Activated CD4-positive, alpha-beta T cell treated with anti-CD3 and anti-CD28 coated beads, Interleukin-2, amount 10 ng/mL, durations not matched to agents 7 days and 5 days (primary cell): ENCODE data around the gene TENM4. TPM values are rescaled to one million over a fixed set of nuclear protein-coding genes. Genes with fewer than 3 reads are reported as not detected.
"Not testable (repeated sequence)": the region's sequence is repeated elsewhere in the genome, so short reads cannot be mapped to it uniquely, and the experiment has no call there.

Experiments
- CTCF ChIA-PET: fragments of 350-600 bp; sonication (Branson Sonifier 250); formaldehyde crosslinking; loops from one replicate; lab custom pipeline; 2021; ENCODE audit warnings: antibody characterized with exemption; lab: Charles Lee
- POLR2A ChIA-PET: fragments of 350-600 bp; sonication (Branson Sonifier 250); formaldehyde crosslinking; loops from one replicate; lab custom pipeline; 2021; ENCODE audit warnings: antibody characterized with exemption; lab: Charles Lee
- DNase-seq: peaks from one replicate; pipeline ENCODE4 v3.0.0-alpha.2; 2020
- H3K27ac Mint-ChIP-seq: one replicate; pipeline ENCODE4 v1.8.0; 2021; ENCODE audit warnings: mild to moderate bottlenecking, moderate library complexity, mixed read lengths
- H3K27me3 Mint-ChIP-seq: one replicate; pipeline ENCODE4 v1.8.0; 2021; ENCODE audit warnings: mixed read lengths
- H3K36me3 Mint-ChIP-seq: one replicate; pipeline ENCODE4 v1.8.0; 2021; ENCODE audit warnings: low read depth, mixed read lengths
- H3K4me1 Mint-ChIP-seq: one replicate; pipeline ENCODE4 v1.8.0; 2021; ENCODE audit warnings: mixed read lengths
- H3K4me3 Mint-ChIP-seq: one replicate; pipeline ENCODE4 v1.8.0; 2021; ENCODE audit warnings: mild to moderate bottlenecking, moderate library complexity, mixed read lengths
- H3K9me3 Mint-ChIP-seq: one replicate; pipeline ENCODE4 v1.8.0; 2021; ENCODE audit warnings: mixed read lengths
- total RNA-seq, 2 experiments: library from RNA; stranded (reverse); gene quantifications; one replicate each; pipeline ENCODE4 v1.2.3, GENCODE V29; 2021

Gene TENM4
- total RNA-seq, 2 experiments from 2014 or later: not detected

- Mint-ChIP-seq H3K27ac (no peak overlapping the region), H3K36me3 (no peaks in the 10 kb centered on the region), H3K4me3 (no peak overlapping the region), H3K27me3 (no peaks in the 10 kb centered on the region), H3K4me1 (no peaks in the 10 kb centered on the region), H3K9me3 (no peaks in the 10 kb centered on the region)
- CTCF ChIA-PET: interaction anchor here (0.6 kb wide), 1 partner anchor 119 kb away, joined by 4 read pairs; no protein-coding TSS in a partner anchor
- POLR2A ChIA-PET: no interaction called here
- no peak for DNase-seq
Measured at GRCh38 chr11:79205786-79206185, 235.0 kb downstream of the TENM4 start.

DNA sequence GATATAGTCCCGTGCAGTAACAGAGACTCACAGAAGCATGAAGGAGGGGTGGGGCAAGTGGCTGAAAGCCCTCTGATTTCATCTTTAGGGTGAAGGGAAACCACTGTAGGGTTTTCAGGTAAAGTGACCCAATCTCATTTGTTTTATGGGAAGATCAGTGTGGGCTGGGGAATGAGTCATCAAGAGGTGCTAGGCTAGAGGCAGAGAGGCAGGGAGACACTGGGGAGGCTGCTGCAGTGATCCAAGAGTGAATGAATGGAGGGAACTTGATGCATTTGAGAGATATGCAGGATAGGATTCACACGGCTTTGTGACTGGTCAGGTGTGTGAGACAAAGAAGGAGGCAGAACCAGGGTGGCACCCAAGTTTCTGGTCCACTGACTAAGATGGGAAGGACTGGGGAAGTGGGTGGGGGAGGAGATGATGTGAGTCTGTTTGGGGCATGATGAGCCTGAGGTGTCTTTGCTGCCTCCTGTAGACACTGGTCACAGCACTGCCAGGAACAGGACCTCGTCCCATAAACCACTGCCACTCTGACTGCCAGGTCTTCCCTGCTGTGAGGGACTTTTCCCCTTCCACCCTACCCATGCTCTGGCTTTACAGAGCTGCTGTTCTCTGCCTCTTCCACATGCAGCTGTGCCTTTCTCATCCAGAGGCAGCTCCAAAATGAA lies 239.0 kb downstream of the TENM4 start:
- H3K4me1 Mint-ChIP-seq: no peaks in the 10 kb centered on the region
- no peak overlapping the region for H3K4me3 Mint-ChIP-seq
- no peaks in the 10 kb centered on the region for H3K36me3 Mint-ChIP-seq
- H3K9me3 Mint-ChIP-seq: no peaks in the 10 kb centered on the region
- no peaks in the 10 kb centered on the region for H3K27me3 Mint-ChIP-seq
- ChIA-PET POLR2A (no interaction called here), CTCF (no interaction called here)
- H3K27ac Mint-ChIP-seq: no peak overlapping the region
- no peak for DNase-seq

DNA sequence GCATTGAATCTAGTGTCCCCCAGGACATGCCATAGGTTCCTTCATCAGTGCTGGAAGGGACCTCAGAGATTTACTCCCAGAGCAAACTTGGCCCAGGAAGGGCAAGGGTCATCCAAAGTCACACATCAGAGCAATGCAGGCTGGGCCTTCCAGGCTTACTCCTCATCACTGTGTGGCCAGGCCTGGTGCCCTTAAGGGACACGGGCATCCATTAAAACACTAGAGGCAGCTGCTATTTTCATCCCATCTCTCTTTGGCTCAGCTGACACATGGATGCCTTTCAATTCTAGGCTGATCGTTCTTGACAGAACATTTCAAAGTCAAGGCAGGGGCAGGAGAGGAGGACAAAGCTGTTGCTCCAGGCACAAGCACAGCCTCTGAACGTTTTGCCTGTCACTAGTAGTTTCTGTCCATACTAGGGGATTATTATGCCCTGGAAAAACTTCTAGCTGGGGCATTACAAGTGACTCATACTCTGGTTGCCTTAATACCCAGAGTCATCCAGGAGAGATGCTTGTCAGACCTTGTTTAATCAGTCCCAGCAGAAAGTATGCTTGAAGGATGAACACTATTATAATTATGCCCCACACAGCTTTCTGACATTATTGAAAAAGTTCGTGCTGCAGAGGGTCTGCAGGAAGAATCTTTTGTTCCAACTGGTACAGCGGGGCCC lies 240.3 kb downstream of the TENM4 start:
- Mint-ChIP-seq H3K4me3 (no peak overlapping the region), H3K36me3 (no peaks in the 10 kb centered on the region), H3K4me1 (no peaks in the 10 kb centered on the region), H3K9me3 (no peaks in the 10 kb centered on the region), H3K27ac (no peak overlapping the region), H3K27me3 (no peaks in the 10 kb centered on the region)
- ChIA-PET POLR2A (no interaction called here), CTCF (no interaction called here)
- DNase-seq: no peak

DNA sequence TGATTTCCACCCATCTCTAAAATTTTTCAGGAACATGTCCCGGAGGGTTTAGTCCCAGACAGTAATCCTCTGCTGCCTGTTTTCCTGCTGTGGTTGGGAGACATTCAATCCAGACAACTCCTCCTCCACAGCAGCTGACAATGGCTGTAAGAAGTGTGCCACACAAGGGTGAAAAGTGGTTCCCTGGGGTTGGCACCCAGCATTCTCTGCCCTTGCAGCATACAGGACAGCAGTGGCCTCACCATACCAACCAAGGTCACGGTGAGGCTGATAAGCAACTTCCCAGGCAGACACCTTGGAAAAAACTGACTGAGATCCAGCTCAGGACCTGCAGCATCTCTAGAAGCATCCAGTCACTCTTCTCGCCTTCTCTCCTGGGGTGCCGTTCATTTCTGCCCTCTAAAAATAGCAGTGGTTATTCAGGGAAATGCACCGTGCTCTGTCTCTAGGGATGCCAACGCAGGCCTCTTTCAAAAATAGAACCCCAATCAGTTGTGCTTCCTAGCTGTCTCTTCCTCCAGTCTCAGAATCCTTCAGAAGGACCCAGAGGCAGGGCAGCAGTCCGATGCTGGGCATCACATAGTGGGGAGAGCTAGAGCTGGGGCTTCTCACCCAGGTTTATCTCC lies 241.0 kb downstream of the TENM4 start:
- Mint-ChIP-seq H3K4me1 (no peaks in the 10 kb centered on the region), H3K9me3 (no peaks in the 10 kb centered on the region), H3K36me3 (no peaks in the 10 kb centered on the region), H3K27me3 (no peaks in the 10 kb centered on the region), H3K4me3 (no peak overlapping the region), H3K27ac (no peak overlapping the region)
- ChIA-PET CTCF (no interaction called here), POLR2A (no interaction called here)
- DNase-seq: no peak

DNA sequence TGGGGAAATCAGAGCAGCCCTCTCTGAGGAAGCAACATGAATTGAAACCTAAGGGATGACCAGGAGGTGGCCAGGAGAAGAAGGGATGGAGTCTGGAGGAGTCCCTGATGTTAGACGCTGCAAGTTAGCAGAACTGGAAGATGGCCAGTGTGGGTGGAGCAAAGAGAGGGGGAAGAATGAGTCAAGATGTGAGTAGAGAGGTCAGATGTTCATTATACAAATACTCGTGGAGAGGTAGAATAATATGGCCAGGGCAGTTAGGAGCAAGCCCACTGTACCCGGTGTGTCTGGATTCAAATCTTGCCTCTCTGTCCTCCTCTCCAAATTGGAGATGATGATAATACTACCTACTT lies 242.0 kb downstream of the TENM4 start:
- ChIA-PET POLR2A (no interaction called here), CTCF (no interaction called here)
- Mint-ChIP-seq H3K36me3 (no peaks in the 10 kb centered on the region), H3K4me3 (no peak overlapping the region), H3K27ac (no peak overlapping the region), H3K4me1 (no peaks in the 10 kb centered on the region), H3K27me3 (no peaks in the 10 kb centered on the region), H3K9me3 (no peaks in the 10 kb centered on the region)
- DNase-seq: no peak

DNA sequence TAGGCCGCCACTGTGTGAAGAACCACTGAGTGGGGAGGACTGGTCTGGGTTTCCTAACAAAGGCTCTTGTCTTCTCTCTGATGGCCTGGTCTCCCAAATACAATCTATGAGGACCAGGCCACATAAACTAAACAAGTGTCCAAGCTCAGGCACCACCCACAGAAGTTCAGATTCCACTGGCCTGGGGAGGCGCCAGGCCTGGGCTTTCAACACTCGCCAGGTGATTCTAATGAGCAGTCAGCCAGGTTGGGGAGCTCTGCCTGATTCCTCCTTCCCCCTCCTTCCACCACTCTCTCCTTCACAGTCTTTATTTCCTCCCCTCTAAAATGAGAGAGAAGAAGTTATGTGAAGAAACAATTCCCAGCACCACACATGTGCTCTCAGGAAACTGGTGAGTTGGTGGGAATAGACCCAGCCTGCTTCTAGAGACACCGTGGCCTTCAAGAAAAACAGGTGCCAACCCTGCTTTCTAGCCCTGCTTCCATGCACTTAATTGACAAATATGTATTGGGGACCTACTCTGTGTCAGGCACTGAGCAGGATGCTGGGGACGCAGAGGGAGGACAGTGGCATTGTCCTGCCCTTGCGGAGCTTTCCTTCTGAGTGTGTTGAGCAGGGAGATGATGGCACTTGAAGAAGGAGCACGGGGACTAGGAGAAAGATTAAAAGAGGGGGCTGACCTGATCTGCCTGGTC lies 242.5 kb downstream of the TENM4 start:
- Mint-ChIP-seq H3K27me3 (no peaks in the 10 kb centered on the region), H3K27ac (no peak overlapping the region), H3K4me1 (no peaks in the 10 kb centered on the region), H3K9me3 (no peaks in the 10 kb centered on the region), H3K36me3 (no peaks in the 10 kb centered on the region), H3K4me3 (no peak overlapping the region)
- POLR2A ChIA-PET: no interaction called here
- no peak for DNase-seq
- CTCF ChIA-PET: no interaction called here

DNA sequence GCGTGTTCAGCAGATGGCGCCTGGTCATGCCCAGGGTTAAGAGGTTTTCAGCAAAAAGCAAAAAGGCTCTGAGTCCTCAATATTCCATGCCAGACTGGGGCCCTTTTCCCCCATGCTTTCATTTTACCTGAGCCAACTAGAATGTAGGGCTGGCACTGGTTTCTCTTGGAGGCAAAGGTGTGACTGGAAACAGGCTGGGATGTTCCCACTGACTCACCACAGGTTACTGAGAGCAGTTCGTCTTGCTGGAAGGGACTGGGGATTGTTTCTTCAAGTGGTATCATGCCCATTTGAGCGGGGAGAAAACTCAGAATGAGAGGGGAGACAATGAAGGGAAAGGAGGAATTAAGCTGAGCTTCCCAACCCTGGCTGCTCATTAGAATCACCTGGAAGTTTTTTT lies 243.9 kb downstream of the TENM4 start:
- no peak overlapping the region for H3K27ac Mint-ChIP-seq
- H3K36me3 Mint-ChIP-seq: no peaks in the 10 kb centered on the region
- no peaks in the 10 kb centered on the region for H3K27me3 Mint-ChIP-seq
- CTCF ChIA-PET: no interaction called here
- H3K4me1 Mint-ChIP-seq: no peaks in the 10 kb centered on the region
- H3K9me3 Mint-ChIP-seq: peaks cover 3% of the 10 kb centered on the region
- no peak for DNase-seq
- POLR2A ChIA-PET: no interaction called here
- no peak overlapping the region for H3K4me3 Mint-ChIP-seq

- no peaks in the 10 kb centered on the region for H3K27me3 Mint-ChIP-seq
- CTCF ChIA-PET: interaction anchor here (1.0 kb wide), 1 partner anchor 395 kb away, joined by 3 read pairs; no protein-coding TSS in a partner anchor
- no peak overlapping the region for H3K4me3 Mint-ChIP-seq
- no peaks in the 10 kb centered on the region for H3K4me1 Mint-ChIP-seq
- peaks cover 3% of the 10 kb centered on the region for H3K9me3 Mint-ChIP-seq
- POLR2A ChIA-PET: no interaction called here
- no peak overlapping the region for H3K27ac Mint-ChIP-seq
- H3K36me3 Mint-ChIP-seq: no peaks in the 10 kb centered on the region
- DNase-seq: no peak
Measured at GRCh38 chr11:79195209-79195608, 245.6 kb downstream of the TENM4 start.

DNA sequence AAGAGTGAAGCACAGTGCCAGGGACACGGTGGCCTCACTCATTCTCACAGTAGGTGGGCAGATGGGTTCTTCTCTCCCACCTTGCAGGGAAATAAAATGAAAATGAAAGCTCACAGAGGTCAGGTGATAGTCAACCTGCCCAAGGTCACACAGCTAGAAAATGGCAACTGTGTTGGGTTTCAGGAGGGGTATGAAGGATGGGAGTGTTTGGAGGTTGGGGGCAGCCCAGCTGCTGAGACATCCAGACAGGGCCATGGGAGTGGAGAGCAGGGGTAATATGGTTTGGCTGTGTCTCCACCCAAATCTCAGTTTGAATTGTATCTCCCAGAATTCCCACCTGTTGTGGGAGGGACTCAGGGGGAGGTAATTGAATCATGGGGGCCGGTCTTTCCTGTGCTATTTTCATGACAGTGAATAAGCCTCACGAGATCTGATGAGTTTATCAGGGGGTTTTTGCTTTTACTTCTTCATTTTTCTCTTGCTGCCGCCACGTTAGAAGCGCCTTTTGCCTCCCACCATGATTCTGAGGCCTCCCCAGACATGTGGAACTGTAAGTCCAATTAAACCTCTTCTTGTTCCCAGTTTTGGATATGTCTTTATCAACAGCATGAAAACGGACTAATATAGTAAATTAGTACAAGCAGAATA lies 247.0 kb downstream of the TENM4 start:
- no peaks in the 10 kb centered on the region for H3K27me3 Mint-ChIP-seq
- no peaks in the 10 kb centered on the region for H3K36me3 Mint-ChIP-seq
- CTCF ChIA-PET: no interaction called here
- POLR2A ChIA-PET: no interaction called here
- peaks cover 3% of the 10 kb centered on the region for H3K9me3 Mint-ChIP-seq
- DNase-seq: no peak
- no peaks in the 10 kb centered on the region for H3K4me1 Mint-ChIP-seq
- H3K27ac Mint-ChIP-seq: no peak overlapping the region
- H3K4me3 Mint-ChIP-seq: no peak overlapping the region

- Mint-ChIP-seq H3K27me3 (no peaks in the 10 kb centered on the region), H3K4me1 (no peaks in the 10 kb centered on the region), H3K27ac (no peak overlapping the region), H3K36me3 (no peaks in the 10 kb centered on the region), H3K9me3 (peaks cover 3% of the 10 kb centered on the region), H3K4me3 (no peak overlapping the region)
- CTCF ChIA-PET: no interaction called here
- DNase-seq: no peak
- POLR2A ChIA-PET: no interaction called here
Measured at GRCh38 chr11:79192836-79193235, 248.0 kb downstream of the TENM4 start.

DNA sequence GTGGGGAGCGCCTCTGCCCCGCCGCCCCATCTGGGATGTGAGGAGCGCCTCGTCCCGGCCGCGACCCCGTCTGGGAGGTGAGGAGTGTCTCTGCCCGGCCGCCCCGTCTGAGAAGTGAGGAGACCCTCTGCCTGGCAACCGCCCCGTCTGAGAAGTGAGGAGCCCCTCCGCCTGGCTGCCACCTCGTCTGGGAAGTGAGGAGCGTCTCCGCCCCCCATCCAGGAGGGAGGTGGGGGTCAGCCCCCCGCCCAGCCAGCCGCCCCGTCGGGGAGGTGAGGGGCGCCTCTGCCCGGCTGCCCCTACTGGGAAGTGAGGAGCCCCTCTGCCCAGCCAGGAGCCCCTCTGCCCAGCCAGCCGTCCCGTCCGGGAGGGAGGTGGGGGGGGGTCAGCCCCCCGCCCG lies 249.1 kb downstream of the TENM4 start:
- H3K27me3 Mint-ChIP-seq: not testable (repeated sequence)

DNA sequence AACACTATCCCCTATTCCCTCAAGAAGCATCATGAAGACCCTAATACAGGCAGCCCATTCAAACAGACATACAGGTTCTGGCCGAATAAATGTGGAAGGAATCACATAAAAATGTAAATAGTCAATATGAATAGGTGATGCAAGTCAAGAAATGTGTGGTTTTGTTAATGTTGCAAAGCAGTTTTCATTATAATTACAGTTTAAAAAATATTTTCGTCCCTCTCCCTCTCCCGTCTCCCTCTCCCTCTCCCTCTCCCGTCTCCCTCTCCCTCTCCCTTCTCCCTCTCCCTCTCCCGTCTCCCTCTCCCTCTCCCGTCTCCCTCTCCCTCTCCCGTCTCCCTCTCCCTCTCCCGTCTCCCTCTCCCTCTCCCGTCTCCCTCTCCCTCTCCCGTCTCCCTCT lies 250.3 kb downstream of the TENM4 start:
- POLR2A ChIA-PET, H3K4me1 Mint-ChIP-seq, H3K9me3 Mint-ChIP-seq, H3K36me3 Mint-ChIP-seq, H3K4me3 Mint-ChIP-seq, H3K27ac Mint-ChIP-seq, H3K27me3 Mint-ChIP-seq, CTCF ChIA-PET, DNase-seq: not testable (repeated sequence)

More for the DNA sequence above, 249.1 kb downstream of the TENM4 start:
- H3K4me1 Mint-ChIP-seq, H3K9me3 Mint-ChIP-seq, H3K4me3 Mint-ChIP-seq, H3K27ac Mint-ChIP-seq, POLR2A ChIA-PET, DNase-seq, H3K36me3 Mint-ChIP-seq, CTCF ChIA-PET: not testable (repeated sequence)

- Mint-ChIP-seq H3K4me3 (no peak overlapping the region), H3K36me3 (no peaks in the 10 kb centered on the region), H3K9me3 (peaks cover 6% of the 10 kb centered on the region), H3K27ac (no peak overlapping the region), H3K4me1 (no peaks in the 10 kb centered on the region), H3K27me3 (no peaks in the 10 kb centered on the region)
- no peak for DNase-seq
- CTCF ChIA-PET: no interaction called here
- POLR2A ChIA-PET: no interaction called here
Measured at GRCh38 chr11:79189601-79190000, 251.2 kb downstream of the TENM4 start.
